Non-pigmented ciliary epithelial cell (primary cell): ENCODE measurements around the gene WNT5A.

Experiments used
- DNase-seq: peaks from one replicate; pipeline ENCODE4 v3.0.0-alpha.2; 2010; ENCODE audit warnings: low read depth

The WNT5A gene

GRCh38 chr3:55446850-55447249 lies 40.3 kb downstream of the WNT5A start:
- no peak for DNase-seq

- DNase-seq = no peak
Measured at GRCh38 chr3:55445551-55445950, 41.6 kb downstream of the WNT5A start.

DNA sequence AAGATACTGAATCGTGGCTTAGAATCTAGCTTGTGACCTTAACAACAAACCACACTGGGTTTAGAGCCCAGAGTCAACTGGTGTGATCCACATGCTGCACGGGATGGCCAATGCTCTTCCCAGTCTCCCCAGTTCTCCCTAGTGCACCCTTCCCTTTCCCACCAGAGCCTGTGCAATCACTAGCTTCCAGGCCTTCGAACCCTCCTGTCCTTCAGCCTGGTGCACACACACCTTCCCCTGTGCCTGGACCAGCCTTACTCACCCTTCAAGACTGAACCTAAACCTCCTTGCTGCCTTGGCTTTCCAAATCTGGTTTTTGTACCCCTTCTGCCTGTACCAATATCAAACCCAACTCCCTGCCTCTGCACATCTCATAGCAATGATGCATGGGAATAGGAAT lies 43.8 kb downstream of the WNT5A start:
- DNase-seq = no peak

DNA sequence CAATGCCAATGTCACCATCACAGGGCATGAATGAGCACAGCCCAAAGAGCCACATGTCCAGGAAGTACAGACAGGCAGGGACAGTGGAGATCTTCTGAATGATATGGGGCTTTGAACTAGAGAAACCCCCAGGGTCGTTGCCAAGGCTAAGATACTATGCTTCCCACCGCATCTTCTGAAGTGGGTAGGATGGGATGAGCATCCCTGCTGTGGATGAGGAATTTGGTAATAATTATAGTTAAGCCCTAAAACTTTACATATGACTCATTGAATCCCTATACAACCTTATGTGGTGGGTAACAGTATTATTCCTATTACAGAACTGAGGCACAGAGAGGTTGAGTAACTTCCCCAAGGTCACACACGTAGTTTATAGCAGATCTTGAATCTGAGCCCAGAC lies 44.2 kb downstream of the WNT5A start:
- no peak for DNase-seq

DNA sequence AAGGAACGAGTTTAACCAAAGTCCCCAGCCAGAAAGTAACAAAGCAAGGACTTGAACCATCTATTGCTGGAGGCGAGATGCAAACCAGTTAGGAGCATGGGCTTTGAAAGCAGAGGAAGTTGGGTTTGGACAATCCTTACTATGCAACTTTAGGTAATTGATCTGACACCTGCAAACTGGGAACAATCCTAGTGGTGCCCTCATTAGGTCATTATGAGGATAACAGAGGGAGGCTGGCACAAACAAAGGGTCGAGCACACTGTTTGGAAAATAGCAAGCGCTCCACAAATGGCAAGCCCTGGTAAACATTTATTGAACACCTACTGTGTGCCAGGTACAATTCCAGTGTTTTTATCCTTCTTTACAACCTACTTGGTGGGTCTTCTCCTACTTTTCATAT lies 45.6 kb downstream of the WNT5A start:
- no peak for DNase-seq

- DNase-seq = no peak
Measured at GRCh38 chr3:55440104-55440708, 46.9 kb downstream of the WNT5A start.

GRCh38 chr3:55439657-55440056 lies 47.4 kb downstream of the WNT5A start:
- no peak for DNase-seq

- no peak for DNase-seq
Measured at GRCh38 chr3:55436644-55437043, 50.5 kb downstream of the WNT5A start.

DNA sequence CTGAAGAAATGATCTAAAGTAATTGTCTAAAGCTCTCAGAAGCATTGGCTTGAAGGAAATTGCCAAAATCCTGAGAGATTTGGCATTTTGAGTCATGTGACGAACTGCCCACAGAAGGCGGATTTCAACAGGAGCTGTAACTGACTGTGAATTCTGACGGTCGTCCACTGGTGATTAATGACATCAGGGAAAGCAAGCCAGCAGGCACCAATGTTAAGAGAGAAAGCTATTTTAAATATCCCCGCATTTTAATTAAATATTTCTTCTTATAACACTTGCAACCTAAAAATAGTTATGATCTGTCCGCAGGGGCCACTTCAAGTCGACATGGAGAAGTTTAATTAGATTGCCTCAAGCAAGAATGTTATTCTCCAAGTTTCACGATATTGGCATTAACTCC lies 51.6 kb downstream of the WNT5A start:
- DNase-seq = no peak

DNA sequence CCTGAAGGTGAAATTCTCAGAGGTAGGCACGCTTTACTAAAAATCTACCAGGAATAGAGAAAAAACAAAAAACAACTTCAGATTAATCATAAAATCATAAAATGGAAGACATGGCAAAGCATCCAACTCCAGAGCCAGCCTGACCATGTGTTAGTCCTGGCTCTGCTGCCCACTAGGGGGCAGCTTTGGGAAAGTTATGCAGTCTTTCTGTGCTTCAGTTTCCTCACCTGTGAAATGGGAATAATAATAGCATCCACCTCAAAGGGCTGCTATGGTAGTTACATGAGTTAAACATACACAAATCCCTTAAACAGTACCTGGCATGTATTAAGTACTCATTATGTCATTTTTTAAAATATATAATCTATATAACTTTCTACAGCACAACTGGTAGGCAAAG lies 52.3 kb downstream of the WNT5A start:
- no peak for DNase-seq

- DNase-seq = no peak
Measured at GRCh38 chr3:55431041-55431440, 56.1 kb downstream of the WNT5A start.

- DNase-seq = no peak
Measured at GRCh38 chr3:55427739-55428138, 59.4 kb downstream of the WNT5A start.

GRCh38 chr3:55426486-55426885 lies 60.6 kb downstream of the WNT5A start:
- no peak for DNase-seq

DNA sequence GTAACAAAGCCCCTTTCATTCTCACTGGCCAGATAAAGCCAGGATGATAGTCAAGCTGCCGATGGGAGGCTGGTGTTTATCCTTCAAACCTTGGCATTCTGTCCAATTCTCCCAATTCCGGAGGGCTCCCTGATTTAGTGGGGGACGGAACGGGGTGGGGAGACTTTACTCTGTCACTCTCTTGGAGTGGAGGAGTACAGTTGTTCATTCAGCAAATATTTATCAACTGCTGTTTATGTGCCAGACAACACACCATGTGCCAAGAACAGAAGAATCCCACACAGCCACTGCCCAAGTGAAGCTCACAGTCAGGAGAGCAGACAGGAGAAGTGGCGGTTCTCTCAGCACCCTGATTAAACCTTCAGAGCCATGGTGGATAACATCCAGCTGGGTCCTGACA lies 63.3 kb downstream of the WNT5A start:
- no peak for DNase-seq

GRCh38 chr3:55417211-55417610 lies 69.9 kb downstream of the WNT5A start:
- DNase-seq = no peak

- DNase-seq = peak; percentile 61
Measured at GRCh38 chr3:55416331-55416821, 70.7 kb downstream of the WNT5A start.
